HG03575 (cell line): ENCODE data around the gene RECQL5.

Source experiments
- ATAC-seq: cut with Tn5 transposase; IDR thresholded peaks from one replicate; pipeline ENCODE4 v1.9.1; 2021; ENCODE audit not compliant: unreplicated experiment, insufficient number of reproducible peaks, low FRiP score; ENCODE audit errors: extremely low read depth

The RECQL5 gene

DNA sequence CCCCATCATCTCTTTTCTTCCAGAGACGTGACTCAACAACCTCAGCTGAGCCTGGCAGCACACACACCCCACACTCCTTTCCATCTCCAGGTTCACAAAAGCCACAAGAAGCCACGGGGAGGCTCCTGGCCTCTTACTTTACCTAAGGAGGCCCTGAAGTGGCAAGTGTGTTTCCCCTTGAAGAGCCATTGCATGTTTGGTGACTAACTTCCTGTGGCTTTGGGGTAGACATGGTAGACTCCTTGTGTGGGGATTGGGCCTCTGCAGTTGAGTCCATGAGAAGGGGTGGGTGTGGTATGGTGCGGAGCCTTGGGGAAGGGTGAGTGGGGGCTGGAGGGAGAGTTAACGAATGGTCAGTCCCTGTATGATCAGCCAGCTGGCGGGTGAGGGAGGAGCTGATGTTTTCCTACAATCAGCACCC is 24.4 kb upstream of the RECQL5 start:
- no peak for ATAC-seq

GRCh38 chr17:75689441-75689873 is 22.5 kb upstream of the RECQL5 start:
- ATAC-seq = no peak

DNA sequence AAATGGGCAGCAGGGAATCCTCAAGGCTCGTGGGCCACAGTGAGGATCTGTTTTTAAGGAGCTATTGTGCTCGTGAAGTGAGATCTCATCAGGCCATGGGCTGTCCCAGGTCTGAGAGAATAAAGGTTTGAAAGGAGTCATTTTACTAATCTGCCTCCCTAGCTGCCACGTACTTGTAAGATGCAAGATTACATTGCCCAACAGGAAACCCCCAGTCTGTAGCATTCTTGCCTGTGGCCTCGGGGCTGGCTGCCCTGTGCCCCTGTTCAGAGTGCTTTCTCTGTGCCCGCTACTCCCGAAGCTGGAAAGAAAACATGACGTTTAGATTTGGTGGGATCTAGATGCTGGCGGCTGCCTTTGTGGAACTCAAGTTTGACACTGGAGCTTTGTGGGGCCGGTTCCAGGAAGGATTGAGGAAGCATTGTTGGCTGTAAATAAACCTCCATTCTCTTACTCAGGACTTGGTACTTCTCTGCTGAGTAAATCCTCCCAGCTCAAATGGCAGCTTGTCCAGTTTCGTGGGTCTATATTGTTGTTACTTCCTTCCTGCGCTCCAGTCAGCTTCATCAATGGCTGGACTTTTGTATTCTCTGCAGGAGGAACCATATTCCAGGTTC is 21.4 kb upstream of the RECQL5 start:
- ATAC-seq = no peak

GRCh38 chr17:75685499-75685898 is 18.5 kb upstream of the RECQL5 start:
- ATAC-seq = no peak

DNA sequence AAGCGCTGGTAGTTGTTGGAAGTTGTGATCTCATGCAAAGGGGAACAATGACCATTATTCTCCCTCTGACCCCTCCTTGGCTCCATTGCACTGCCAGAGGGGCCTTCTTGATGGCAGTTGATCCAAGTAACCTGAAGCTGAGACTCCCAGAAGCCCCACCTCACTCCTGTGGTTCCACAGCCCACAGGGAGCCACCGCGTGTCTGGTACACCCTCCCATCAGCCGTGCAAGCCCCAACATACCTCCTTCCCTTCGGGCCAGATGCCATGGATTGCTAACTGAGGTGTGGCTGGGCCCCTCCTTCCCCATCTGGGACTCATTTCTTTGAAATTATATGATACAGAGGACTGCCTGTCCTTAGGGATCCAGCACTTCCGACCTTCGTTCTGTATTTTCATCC is 18.0 kb upstream of the RECQL5 start:
- no peak for ATAC-seq

DNA sequence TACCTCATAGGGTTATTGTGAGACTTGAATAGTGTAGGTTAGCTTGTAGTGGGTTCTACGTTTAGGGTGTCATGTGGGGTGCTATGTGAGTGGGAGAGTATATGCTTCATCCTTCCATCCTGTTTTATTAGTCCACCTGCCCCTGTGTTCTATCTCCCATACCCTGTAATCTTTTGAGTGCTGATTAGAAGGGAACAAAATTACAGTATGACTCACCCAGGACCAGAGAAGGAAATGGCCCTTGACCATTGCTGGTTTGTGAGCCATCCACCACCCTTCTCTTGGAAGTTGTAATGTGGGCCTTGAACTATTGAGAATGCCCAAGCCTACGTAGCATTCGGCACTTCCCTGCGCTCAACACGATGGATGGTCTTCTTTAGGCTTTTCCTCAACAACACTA is 17.3 kb upstream of the RECQL5 start:
- ATAC-seq = no peak

- no peak for ATAC-seq
These were observed 16.6 kb upstream of the RECQL5 start for GRCh38 chr17:75683583-75683982.

DNA sequence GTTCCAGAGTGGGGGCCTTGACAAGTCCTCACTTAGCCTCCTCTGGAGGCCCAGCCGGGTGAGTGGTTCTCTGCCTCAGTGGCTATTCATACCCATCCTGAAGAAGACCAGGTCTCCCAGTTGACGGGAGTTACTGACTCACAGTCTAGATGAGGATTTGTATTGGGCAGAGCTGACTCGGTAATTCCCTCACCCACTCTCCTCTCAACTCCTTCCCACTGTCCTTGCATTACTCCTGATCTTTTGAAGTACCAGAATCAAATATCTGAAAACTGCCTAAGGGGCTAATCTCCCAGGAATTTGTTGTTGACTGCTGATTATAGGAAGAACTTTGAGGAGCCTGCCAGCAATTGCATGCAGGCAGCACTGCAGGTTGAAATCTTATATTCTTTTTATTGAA is 14.3 kb upstream of the RECQL5 start:
- ATAC-seq = no peak

DNA sequence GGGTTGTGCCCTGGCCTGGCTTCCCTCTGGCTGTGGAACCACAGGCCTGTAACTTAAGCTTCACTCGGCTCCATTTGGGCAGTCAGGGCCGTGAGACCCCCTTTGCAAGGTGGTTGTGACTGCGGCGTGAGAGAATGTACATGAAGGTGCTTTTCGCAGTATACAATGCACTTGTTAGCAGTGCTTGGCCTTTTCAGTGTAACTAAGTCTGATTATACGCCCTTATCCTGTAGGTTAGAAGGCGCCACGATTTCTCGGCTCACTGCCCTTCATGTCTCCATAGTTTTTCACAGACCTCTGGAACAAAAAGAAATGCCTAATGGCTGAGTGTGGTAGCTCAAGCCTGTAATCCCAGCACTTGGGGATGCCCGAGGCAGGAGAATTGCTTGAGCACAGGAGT is 13.5 kb upstream of the RECQL5 start:
- no peak for ATAC-seq

DNA sequence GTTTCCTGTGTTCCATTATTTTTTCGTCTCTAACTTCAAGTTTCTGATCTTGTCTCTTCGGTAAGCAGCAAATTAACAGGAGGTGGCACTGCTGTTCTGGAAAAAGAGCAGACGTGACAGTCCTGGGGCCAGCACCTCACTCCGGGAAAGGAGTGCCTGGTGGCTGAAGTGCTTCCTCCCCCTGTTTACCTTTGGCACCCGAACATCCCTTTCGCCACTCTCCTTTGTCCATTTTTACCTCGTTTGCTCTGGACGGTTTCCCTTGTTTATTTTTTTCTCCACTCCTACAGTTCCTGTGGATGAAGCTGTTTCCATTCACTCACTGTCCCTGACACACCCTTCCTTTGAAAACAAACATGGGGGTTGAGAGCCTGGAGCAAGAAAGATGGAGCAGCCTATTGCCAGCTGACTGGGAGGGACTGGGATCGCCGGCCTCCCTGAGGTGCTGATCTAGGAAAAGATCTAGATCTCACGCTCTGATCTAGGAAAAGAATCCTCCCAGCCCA is 12.8 kb upstream of the RECQL5 start:
- no peak for ATAC-seq

DNA sequence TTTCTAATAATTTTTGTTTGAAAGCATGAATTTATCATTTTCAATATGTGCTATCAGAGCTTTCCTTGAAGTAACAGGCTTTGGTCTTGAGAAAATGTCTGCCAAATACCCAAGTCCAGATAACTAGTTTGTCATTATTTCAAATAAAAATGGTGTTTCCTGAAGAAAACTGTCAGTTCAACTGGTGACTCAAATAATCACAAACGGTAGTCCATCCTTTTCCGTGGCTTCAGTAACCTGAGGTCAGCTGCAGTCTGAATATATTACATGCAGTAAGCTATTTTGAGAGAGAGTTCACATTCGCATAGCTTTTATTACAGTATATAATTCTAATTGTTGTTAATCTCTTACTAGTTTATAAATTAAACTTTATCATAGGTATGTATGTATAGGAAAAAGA is 9.5 kb upstream of the RECQL5 start:
- no peak for ATAC-seq

DNA sequence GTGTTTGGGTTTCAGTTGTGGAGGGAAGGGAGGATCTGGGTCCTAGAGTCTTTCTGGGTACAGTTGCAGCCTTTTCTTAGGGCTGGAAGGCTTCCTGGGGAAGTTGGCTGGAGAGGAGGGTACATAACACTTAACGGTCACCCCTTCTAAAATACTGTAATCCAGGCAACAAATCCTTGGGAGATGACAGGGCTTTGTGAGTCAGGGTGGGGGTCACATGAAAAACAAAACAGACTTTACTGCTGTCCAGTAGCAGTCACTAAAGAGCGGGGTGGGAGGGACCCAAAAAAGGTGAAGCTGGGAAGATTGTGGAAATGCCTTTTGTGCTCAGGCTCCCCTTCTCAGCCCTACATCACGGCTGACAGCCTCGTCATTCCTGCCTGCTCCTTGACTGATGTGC is 6.5 kb upstream of the RECQL5 start:
- no peak for ATAC-seq

- ATAC-seq = no peak
These were observed 5.1 kb upstream of the RECQL5 start for GRCh38 chr17:75672011-75672410.

DNA sequence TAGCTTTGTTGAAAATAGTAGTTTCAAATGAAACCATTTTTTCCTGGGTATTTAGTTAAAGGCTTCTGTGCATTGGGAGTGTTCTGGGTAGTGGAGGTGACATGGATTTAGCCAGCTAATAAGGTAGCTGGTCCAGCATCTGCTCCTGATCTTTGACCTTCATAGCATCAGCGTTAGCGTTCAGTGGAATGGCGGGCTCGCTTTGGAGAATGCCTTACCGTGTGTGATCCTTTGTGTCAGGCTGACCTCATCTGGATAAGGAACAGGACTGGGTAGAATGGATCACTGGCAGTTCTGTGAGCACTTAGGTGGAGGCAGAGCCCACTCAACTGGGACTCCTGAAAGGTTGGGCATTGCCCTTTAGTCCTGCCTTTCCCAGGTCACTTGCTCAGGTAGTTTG is 3.9 kb upstream of the RECQL5 start:
- no peak for ATAC-seq

- no peak for ATAC-seq
These were observed 1.5 kb upstream of the RECQL5 start for GRCh38 chr17:75668489-75668888.

DNA sequence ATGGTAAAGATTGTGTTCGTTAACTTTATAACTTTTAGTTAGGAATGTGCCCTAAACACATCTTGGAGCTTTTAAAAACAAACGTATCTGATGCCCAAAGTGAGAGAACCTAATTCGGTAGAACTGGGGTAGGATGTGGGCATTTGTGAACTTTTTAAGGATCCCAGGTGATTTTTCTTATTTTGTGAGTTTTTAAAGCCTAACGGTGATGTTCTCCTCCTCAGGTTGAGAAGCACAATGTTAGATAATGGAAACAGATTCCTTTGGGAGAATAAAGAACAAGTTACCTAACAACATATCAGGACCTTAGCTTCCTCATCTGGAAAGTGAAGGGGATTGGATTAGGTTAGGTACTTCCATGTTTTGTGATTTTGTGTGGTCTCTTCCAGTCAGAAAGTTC is 871 bp upstream of the RECQL5 start:
- ATAC-seq = no peak

- ATAC-seq = no peak
These were observed 973 bp downstream of the RECQL5 start for GRCh38 chr17:75665981-75666380.

- ATAC-seq = peak; percentile 52
These were observed 2.8 kb downstream of the RECQL5 start for GRCh38 chr17:75664099-75664549.

GRCh38 chr17:75662511-75662910 is 4.4 kb downstream of the RECQL5 start:
- no peak for ATAC-seq

DNA sequence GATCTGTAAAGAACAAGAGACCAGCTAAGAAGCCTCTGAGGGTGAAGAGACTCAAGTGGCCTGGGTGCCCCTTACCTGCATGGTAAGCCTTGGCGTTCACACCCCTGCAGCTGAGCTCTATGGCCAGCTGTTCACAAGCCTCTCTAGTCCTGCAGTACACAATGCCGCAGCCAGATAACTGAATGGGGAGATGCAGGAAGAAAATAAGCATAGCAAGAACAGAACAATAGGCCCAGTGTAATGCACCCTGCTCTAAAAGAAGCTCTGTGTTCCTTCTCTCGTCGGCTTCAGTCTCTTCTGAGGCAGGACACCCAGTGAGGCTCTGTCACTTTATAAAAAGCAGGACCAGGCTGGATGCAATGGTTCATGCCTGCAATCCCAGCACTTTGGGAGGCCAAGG is 5.4 kb downstream of the RECQL5 start:
- ATAC-seq = no peak

DNA sequence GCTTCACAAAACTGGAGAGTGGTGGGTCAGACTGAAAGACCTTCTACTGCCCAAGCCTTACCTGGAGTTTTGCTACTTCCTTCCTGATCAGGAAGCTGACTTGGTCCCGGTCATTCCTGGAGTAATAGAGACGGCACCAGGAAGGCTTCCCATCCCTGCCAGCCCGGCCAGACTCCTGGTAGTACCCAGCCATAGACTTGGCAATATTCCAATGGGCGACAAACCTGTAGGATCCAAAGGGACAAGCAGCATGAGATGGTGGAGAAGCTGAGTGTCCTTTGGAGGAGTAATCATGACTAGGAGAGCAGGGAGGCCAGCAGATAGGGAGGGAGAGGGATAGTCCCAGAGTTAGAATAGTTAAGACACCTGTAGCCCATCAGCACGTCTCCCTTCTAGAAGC is 8.7 kb downstream of the RECQL5 start:
- ATAC-seq = no peak
